SK-N-SH (cell line): ENCODE data around the gene CRACR2A. TPM values are rescaled to one million over a fixed set of nuclear protein-coding genes. Genes with fewer than 3 reads are reported as not detected.

Experiments
- CTCF ChIA-PET: fragments of 300-600, 350-600 bp; formaldehyde crosslinking; extraction: SDS; loops from one replicate; lab custom pipeline; 2021; lab: Yijun Ruan, JAX
- POLR2A ChIA-PET: fragments of 350-600 bp; sonication (Branson Sonifier 250); formaldehyde crosslinking; extraction: SDS; loops from one replicate; lab custom pipeline; 2020; ENCODE audit warnings: antibody characterized with exemption, inconsistent platforms; lab: Yijun Ruan, JAX
- DNase-seq: peaks from one replicate; pipeline ENCODE4 v3.0.0; 2012
- H2AFZ ChIP-seq: fragments of 200-600 bp; sonication (generic); 2 replicates; pipeline ENCODE4 v1.8.1; 2016; ENCODE audit warnings: antibody characterized with exemption, mild to moderate bottlenecking, low read depth
- H3F3A ChIP-seq: fragments of 200-600 bp; sonication (generic); replicated peaks from 2 replicates; pipeline ENCODE3; 2016; ENCODE audit warnings: antibody characterized with exemption, mild to moderate bottlenecking; ENCODE audit not compliant: insufficient read depth
- H3K27ac ChIP-seq, 2 experiments: fragments of 200-500 bp in 1 of 2; fragments of 200-600 bp in 1 of 2; sonication (Bioruptor generic) in 1 of 2; sonication (generic), shearing (Covaris generic) in 1 of 2; 2 replicates each; pipeline versions ENCODE4 v1.5.1 to v1.6.1; 2014 to 2016; ENCODE audit warnings: low read depth in 2 of 2, inconsistent platforms in 1 of 2, low read length in 1 of 2, mild to moderate bottlenecking in 1 of 2, mixed read lengths in 1 of 2
- H3K27me3 ChIP-seq: fragments of 200-600 bp; sonication (generic), shearing (Covaris generic); 2 replicates; pipeline ENCODE4 v1.6.1; 2016; ENCODE audit warnings: mixed run types; ENCODE audit not compliant: insufficient read depth
- H3K36me3 ChIP-seq, 2 experiments: fragments of 200-500 bp in 1 of 2; fragments of 200-600 bp in 1 of 2; sonication (Bioruptor generic) in 1 of 2; sonication (generic) in 1 of 2; replicated peaks in 1 of 2; 2 replicates each; pipeline versions ENCODE3 to v1.5.1; 2014 to 2016; ENCODE audit warnings: low read length in 1 of 2, mild to moderate bottlenecking in 1 of 2; ENCODE audit not compliant: insufficient read depth in 2 of 2, control insufficient read depth in 1 of 2
- H3K4me1 ChIP-seq, 2 experiments: fragments of 200-500 bp in 1 of 2; fragments of 200-600 bp in 1 of 2; sonication (Bioruptor generic) in 1 of 2; sonication (generic), shearing (Covaris generic) in 1 of 2; 2 replicates each; pipeline versions ENCODE4 v1.5.1 to v1.6.1; 2014 to 2016; ENCODE audit warnings: low read depth in 1 of 2, low read length in 1 of 2, mixed run types in 1 of 2; ENCODE audit not compliant: insufficient read depth in 2 of 2, control insufficient read depth in 1 of 2
- H3K4me2 ChIP-seq: fragments of 200-600 bp; sonication (generic), shearing (Covaris generic); 2 replicates; pipeline ENCODE4 v1.6.1; 2017; ENCODE audit warnings: mixed run types
- H3K4me3 ChIP-seq, 2 experiments: fragments of 200-500 bp in 1 of 2; fragments of 200-600 bp in 1 of 2; sonication (Bioruptor generic) in 1 of 2; sonication (generic), shearing (Covaris generic) in 1 of 2; 2 replicates each; pipeline versions ENCODE4 v1.5.1 to v1.8.1; 2014 to 2016; ENCODE audit warnings: low read depth in 2 of 2, inconsistent platforms in 1 of 2, low read length in 1 of 2, mild to moderate bottlenecking in 1 of 2, mixed read lengths in 1 of 2, moderate library complexity in 1 of 2
- H3K79me2 ChIP-seq: fragments of 200-600 bp; sonication (generic); 2 replicates; pipeline ENCODE4 v1.8.1; 2017; ENCODE audit warnings: mild to moderate bottlenecking; ENCODE audit not compliant: insufficient read depth
- H3K9ac ChIP-seq: fragments of 200-600 bp; sonication (generic); 2 replicates; pipeline ENCODE4 v1.6.1; 2017; ENCODE audit warnings: mixed run types
- H3K9me2 ChIP-seq: fragments of 200-600 bp; sonication (generic); 2 replicates; pipeline ENCODE4 v1.6.1; 2017; ENCODE audit warnings: mixed run types
- H3K9me3 ChIP-seq: fragments of 200-600 bp; sonication (generic); 2 replicates; pipeline ENCODE4 v1.6.1; 2017; ENCODE audit warnings: mixed run types, mild to moderate bottlenecking, moderate library complexity
- H4K20me1 ChIP-seq: fragments of 200-600 bp; sonication (generic); 2 replicates; pipeline ENCODE4 v1.6.1; 2017; ENCODE audit warnings: mild to moderate bottlenecking, mixed run types; ENCODE audit not compliant: insufficient read depth
- CTCF ChIP-seq: fragments of 200-600 bp; sonication (generic); IDR thresholded peaks from 2 replicates; pipeline ENCODE4 v1.6.1; 2017; ENCODE audit warnings: antibody characterized with exemption, mild to moderate bottlenecking, moderate library complexity
- EP300 ChIP-seq, 2 experiments: IDR thresholded peaks; 2 replicates each; pipeline versions ENCODE4 v1.4.0 to v1.6.1; 2012; ENCODE audit warnings: borderline replicate concordance in 1 of 2, low read depth in 1 of 2, low read length in 1 of 2
- FOXM1 ChIP-seq: IDR thresholded peaks from 2 replicates; pipeline ENCODE4 v1.4.0; 2012; ENCODE audit warnings: low read depth, mild to moderate bottlenecking
- JUND ChIP-seq: IDR thresholded peaks from 2 replicates; pipeline ENCODE4 v1.4.0; 2012
- MXI1 ChIP-seq: IDR thresholded peaks from 2 replicates; pipeline ENCODE4 v1.6.1; 2012; ENCODE audit warnings: mild to moderate bottlenecking, low read depth, low read length, improper control_type of control experiment
- POLR2AphosphoS5 ChIP-seq: IDR thresholded peaks from 2 replicates; pipeline ENCODE4 v1.6.1; 2012; ENCODE audit warnings: low read depth, low read length
- RFX5 ChIP-seq: IDR thresholded peaks from 2 replicates; pipeline ENCODE4 v1.6.1; 2012; ENCODE audit warnings: mild to moderate bottlenecking, improper control_type of control experiment, low read length
- RXRA ChIP-seq: IDR thresholded peaks from 2 replicates; pipeline ENCODE4 v1.4.0; 2012; ENCODE audit warnings: low read depth, mild to moderate bottlenecking, borderline replicate concordance
- SIN3A ChIP-seq: IDR thresholded peaks from 2 replicates; pipeline ENCODE4 v1.6.1; 2012; ENCODE audit warnings: low read depth, mild to moderate bottlenecking, low read length, moderate library complexity, borderline replicate concordance
- SMC3 ChIP-seq: IDR thresholded peaks from 2 replicates; pipeline ENCODE4 v1.6.1; 2012; ENCODE audit warnings: low read depth, low read length, improper control_type of control experiment
- TCF12 ChIP-seq: IDR thresholded peaks from 2 replicates; pipeline ENCODE4 v1.4.0; 2012
- YY1 ChIP-seq: IDR thresholded peaks from 2 replicates; pipeline ENCODE4 v1.4.0; 2012; ENCODE audit warnings: low read depth, mild to moderate bottlenecking
- WGBS: methylation state at CpG from one replicate; pipeline ENCODE4 v1.1.6; 2017; ENCODE audit warnings: low lambda C conversion rate; 5-methylcytosine and 5-hydroxymethylcytosine counted together
- polyA plus RNA-seq, 3 experiments: library from polyadenylated mRNA; depleted of rRNA; stranded (reverse); fragments of >200 nt; gene quantifications; 2 replicates each; pipeline ENCODE4 v1.2.3, GENCODE V29; 2012
- TF ChIP-seq, protein P1 (sequence below): fragments of 150-350 bp; IDR thresholded peaks from 2 replicates; pipeline ENCODE4 v1.6.1; 2016; ENCODE audit warnings: mild to moderate bottlenecking, low read depth, low read length
- TF ChIP-seq, protein P2 (sequence below): IDR thresholded peaks from 2 replicates; pipeline ENCODE4 v1.4.0; 2012; ENCODE audit warnings: low read depth

Gene CRACR2A
- polyA plus RNA-seq, 1 of the 3 experiments (the other 2 are of a cell fraction) = 0.12 TPM

GRCh38 chr12:3772380-3772779 is 19.5 kb upstream of the CRACR2A start:
- CTCF ChIA-PET = interaction anchor here (1.5 to 10.3 kb wide), 4 partner anchors 11 to 474 kb away, joined by 4 to 203 read pairs (median 14); partner anchors contain the start of gene CRACR2A
- no peak for DNase-seq

GRCh38 chr12:3771853-3772252 is 18.9 kb upstream of the CRACR2A start:
- no peak for TF ChIP-seq POLR2AphosphoS5
- no peak for TF ChIP-seq EP300 (IDR thresholded peaks at IDR 0.05; ENCODE audit: borderline replicate concordance in 1 of 2, low read depth in 1 of 2, low read length in 1 of 2)
- TF ChIP-seq FOXM1 = no peak
- TF ChIP-seq RXRA = no peak
- TF ChIP-seq YY1 = no peak
- no peak for TF ChIP-seq MXI1
- TF ChIP-seq CTCF = no peak
- no peak for TF ChIP-seq SIN3A
- no peak for TF ChIP-seq RFX5
- TF ChIP-seq, protein P1, sequence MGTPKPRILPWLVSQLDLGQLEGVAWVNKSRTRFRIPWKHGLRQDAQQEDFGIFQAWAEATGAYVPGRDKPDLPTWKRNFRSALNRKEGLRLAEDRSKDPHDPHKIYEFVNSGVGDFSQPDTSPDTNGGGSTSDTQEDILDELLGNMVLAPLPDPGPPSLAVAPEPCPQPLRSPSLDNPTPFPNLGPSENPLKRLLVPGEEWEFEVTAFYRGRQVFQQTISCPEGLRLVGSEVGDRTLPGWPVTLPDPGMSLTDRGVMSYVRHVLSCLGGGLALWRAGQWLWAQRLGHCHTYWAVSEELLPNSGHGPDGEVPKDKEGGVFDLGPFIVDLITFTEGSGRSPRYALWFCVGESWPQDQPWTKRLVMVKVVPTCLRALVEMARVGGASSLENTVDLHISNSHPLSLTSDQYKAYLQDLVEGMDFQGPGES = no peak
- TF ChIP-seq, all 33 proteins: peak for 0
- no peaks in the 10 kb centered on the region for H4K20me1 ChIP-seq
- no peak for DNase-seq
- no peaks in the 10 kb centered on the region for H3K9me3 ChIP-seq
- H3K36me3 ChIP-seq = no peaks in the 10 kb centered on the region
- H3K4me2 ChIP-seq = no peak overlapping the region
- H3K27ac ChIP-seq = no peak overlapping the region
- peaks cover 12% of the 10 kb centered on the region; the same call in 1 of the 2 replicates for H3K27me3 ChIP-seq
- no peaks in the 10 kb centered on the region for H3K4me1 ChIP-seq
- H3K9ac ChIP-seq = no peak overlapping the region
- WGBS = 30% methylated on average over 1 of the region's 1 CpG
- POLR2A ChIA-PET = no interaction called here
- no peak overlapping the region for H3K4me3 ChIP-seq
- CTCF ChIA-PET = interaction anchor here (1.5 to 10.3 kb wide), 4 partner anchors 12 to 473 kb away, joined by 4 to 203 read pairs (median 14); partner anchors contain the start of gene CRACR2A
- H3F3A ChIP-seq = no peaks in the 10 kb centered on the region
- H3K79me2 ChIP-seq = no peaks in the 10 kb centered on the region
- H2AFZ ChIP-seq = no peak overlapping the region
- H3K9me2 ChIP-seq = no peaks in the 10 kb centered on the region

More at GRCh38 chr12:3772380-3772779, 19.5 kb upstream of the CRACR2A start:
- H3K4me2 ChIP-seq = no peak overlapping the region
- H3K4me1 ChIP-seq = no peaks in the 10 kb centered on the region
- H3K9me2 ChIP-seq = no peaks in the 10 kb centered on the region
- no peaks in the 10 kb centered on the region for H3K9me3 ChIP-seq
- H3K4me3 ChIP-seq = no peak overlapping the region
- H3K27me3 ChIP-seq = peaks cover 12% of the 10 kb centered on the region; the same call in 1 of the 2 replicates
- H4K20me1 ChIP-seq = no peaks in the 10 kb centered on the region
- H3F3A ChIP-seq = no peaks in the 10 kb centered on the region
- H2AFZ ChIP-seq = no peak overlapping the region
- TF ChIP-seq SIN3A = no peak
- no peak for TF ChIP-seq TCF12
- TF ChIP-seq, protein P2, sequence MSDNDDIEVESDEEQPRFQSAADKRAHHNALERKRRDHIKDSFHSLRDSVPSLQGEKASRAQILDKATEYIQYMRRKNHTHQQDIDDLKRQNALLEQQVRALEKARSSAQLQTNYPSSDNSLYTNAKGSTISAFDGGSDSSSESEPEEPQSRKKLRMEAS = no peak
- TF ChIP-seq SMC3 = no peak
- TF ChIP-seq JUND = no peak
- no peak overlapping the region for H3K9ac ChIP-seq
- H3K36me3 ChIP-seq = no peaks in the 10 kb centered on the region
- WGBS = 35% methylated on average over 4 of the region's 4 CpGs
- POLR2A ChIA-PET = no interaction called here
- no peaks in the 10 kb centered on the region for H3K79me2 ChIP-seq
- H3K27ac ChIP-seq = no peak overlapping the region
